ENCODE measurements around the gene ATP2B1.

ATP2B1 gene

DNA sequence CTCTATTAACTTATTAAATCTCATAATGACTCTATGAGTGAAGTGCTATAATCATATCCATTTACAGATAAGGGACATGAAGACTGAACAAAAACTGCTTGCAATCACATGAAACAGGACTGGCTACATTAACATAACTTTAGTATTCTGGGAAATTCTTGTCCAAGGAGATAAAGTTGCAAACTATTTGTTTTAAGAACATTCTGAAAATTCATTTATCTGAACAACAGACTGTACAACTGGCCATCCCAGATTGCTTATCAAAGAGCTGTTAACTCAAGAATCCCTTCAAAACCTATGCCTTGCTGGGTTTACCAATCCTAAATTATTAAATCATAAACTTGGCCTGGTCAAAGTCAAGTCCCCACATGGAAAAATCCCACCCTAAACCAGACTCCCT lies 143.6 kb downstream of the ATP2B1 start:
- H3K4me1 Mint-ChIP-seq (ENCODE audit: low read depth) = peaks cover 6% of the 10 kb centered on the region
- H3K36me3 Mint-ChIP-seq (ENCODE audit: low read depth) = no peaks in the 10 kb centered on the region
- H3K27me3 Mint-ChIP-seq = no peaks in the 10 kb centered on the region
- H3K27ac Mint-ChIP-seq = no peak overlapping the region
- no peaks in the 10 kb centered on the region for H3K9me3 Mint-ChIP-seq
- intact Hi-C loops (cut with micrococcal nuclease) = no loop called here
- no peak overlapping the region for H3K4me3 Mint-ChIP-seq

DNA sequence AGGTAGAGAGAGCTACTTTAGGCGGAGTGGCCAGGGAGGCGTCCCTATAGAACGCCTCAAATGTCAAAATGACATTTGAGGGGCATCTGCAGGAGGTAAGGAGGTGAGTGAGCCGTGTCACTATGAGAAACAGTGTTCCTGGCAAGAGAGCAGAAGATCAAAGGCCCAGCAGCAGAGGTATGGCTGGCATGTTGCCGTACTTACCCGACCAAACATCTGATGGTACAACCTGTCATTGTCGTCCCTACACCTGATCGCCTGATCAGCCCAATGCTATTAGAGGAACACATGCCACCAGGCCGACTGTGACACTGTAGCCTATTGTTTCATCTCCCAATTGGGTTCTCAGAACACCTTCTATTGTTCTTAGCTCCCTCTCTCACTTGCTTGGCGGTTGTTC lies 148.9 kb downstream of the ATP2B1 start:
- Mint-ChIP-seq H3K27me3 (no peaks in the 10 kb centered on the region), H3K4me1 (ENCODE audit: low read depth) (no peaks in the 10 kb centered on the region), H3K36me3 (ENCODE audit: low read depth) (no peaks in the 10 kb centered on the region), H3K9me3 (no peaks in the 10 kb centered on the region), H3K27ac (no peak overlapping the region), H3K4me3 (no peak overlapping the region)
- intact Hi-C loops (cut with micrococcal nuclease) = no loop called here

DNA sequence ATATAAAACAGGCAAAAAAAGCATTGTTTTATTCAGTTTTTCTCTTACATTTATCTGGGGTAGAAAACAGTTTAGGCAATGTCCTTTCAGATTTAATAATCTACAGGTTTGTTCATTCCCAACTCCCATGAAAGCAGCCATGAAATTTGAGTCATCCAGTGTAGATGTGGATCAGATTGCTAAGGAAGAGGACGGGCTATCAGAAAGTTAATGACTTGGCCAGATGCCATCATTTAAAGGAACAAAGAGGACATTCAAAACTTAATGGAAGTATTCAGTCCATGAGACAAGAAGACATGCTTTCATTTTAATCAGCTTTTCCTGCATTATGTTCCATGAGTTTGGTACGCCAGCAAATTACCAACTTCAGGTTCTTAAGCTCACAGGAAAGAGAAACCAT lies 151.7 kb downstream of the ATP2B1 start:
- H3K9me3 Mint-ChIP-seq = no peaks in the 10 kb centered on the region
- H3K36me3 Mint-ChIP-seq (ENCODE audit: low read depth) = no peaks in the 10 kb centered on the region
- intact Hi-C loops (cut with micrococcal nuclease) = no loop called here
- H3K27ac Mint-ChIP-seq = no peak overlapping the region
- no peaks in the 10 kb centered on the region for H3K27me3 Mint-ChIP-seq
- peaks cover under 1% of the 10 kb centered on the region for H3K4me1 Mint-ChIP-seq (ENCODE audit: low read depth)
- no peak overlapping the region for H3K4me3 Mint-ChIP-seq

DNA sequence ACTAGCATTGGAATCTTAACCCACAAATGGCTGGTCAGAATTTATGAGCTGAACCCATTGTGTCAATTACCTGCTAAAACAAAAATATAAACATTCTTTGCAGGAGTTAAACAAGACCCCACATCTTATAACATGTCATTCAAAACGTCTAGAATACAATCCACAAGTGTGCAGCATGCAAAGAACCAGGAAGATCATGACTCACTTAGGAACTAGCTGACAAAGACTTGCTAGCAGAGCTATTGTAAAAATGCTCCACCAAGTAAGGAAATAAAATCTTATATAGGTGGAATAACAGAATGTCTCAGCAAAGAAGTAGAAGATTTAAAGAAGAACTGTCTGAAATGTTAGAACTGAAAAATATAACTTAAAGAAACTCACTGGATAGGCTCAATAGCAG lies 156.3 kb downstream of the ATP2B1 start:
- H3K27ac Mint-ChIP-seq = no peak overlapping the region
- H3K4me1 Mint-ChIP-seq (ENCODE audit: low read depth) = peaks cover 5% of the 10 kb centered on the region
- no peak overlapping the region for H3K4me3 Mint-ChIP-seq
- intact Hi-C loops (cut with micrococcal nuclease) = no loop called here
- H3K36me3 Mint-ChIP-seq (ENCODE audit: low read depth) = no peaks in the 10 kb centered on the region
- H3K9me3 Mint-ChIP-seq = no peaks in the 10 kb centered on the region
- H3K27me3 Mint-ChIP-seq = no peaks in the 10 kb centered on the region

- H3K4me1 Mint-ChIP-seq (ENCODE audit: low read depth) = peaks cover 10% of the 10 kb centered on the region
- H3K27me3 Mint-ChIP-seq = no peaks in the 10 kb centered on the region
- intact Hi-C loops (cut with micrococcal nuclease) = no loop called here
- H3K36me3 Mint-ChIP-seq (ENCODE audit: low read depth) = no peaks in the 10 kb centered on the region
- H3K4me3 Mint-ChIP-seq = no peak overlapping the region
- H3K9me3 Mint-ChIP-seq = no peaks in the 10 kb centered on the region
- no peak overlapping the region for H3K27ac Mint-ChIP-seq
Observed at GRCh38 chr12:89551747-89552146, 156.9 kb downstream of the ATP2B1 start.

DNA sequence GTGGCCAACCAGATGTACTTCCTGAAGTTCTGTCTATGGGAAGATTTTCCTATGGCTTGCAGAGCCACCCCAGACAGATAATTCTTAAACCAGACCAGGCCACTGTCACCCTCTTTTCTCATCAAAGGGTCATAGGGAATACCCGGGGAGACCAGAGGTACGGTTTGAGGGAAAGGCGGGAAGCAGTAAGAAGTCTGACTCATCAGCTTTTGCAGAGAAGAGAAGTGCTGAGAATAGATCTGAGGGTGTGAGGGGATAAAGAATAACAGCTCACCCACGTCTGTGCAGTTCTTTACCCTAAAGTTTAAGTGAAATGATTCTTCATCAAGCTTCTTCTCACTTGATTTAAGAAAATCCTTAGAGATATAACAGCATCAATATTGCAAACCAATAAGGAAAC lies 161.5 kb downstream of the ATP2B1 start:
- Mint-ChIP-seq H3K27me3 (peaks cover 1% of the 10 kb centered on the region), H3K9me3 (no peaks in the 10 kb centered on the region), H3K4me3 (no peak overlapping the region), H3K4me1 (ENCODE audit: low read depth) (peaks cover 25% of the 10 kb centered on the region), H3K36me3 (ENCODE audit: low read depth) (no peaks in the 10 kb centered on the region), H3K27ac (no peak overlapping the region)
- intact Hi-C loops (cut with micrococcal nuclease) = no loop called here

GRCh38 chr12:89546151-89546550 lies 162.5 kb downstream of the ATP2B1 start:
- no peaks in the 10 kb centered on the region for H3K36me3 Mint-ChIP-seq (ENCODE audit: low read depth)
- intact Hi-C loops (cut with micrococcal nuclease) = no loop called here
- no peak overlapping the region for H3K27ac Mint-ChIP-seq
- H3K9me3 Mint-ChIP-seq = no peaks in the 10 kb centered on the region
- H3K4me3 Mint-ChIP-seq = no peak overlapping the region
- peaks cover 23% of the 10 kb centered on the region for H3K4me1 Mint-ChIP-seq (ENCODE audit: low read depth)
- peaks cover 1% of the 10 kb centered on the region for H3K27me3 Mint-ChIP-seq

DNA sequence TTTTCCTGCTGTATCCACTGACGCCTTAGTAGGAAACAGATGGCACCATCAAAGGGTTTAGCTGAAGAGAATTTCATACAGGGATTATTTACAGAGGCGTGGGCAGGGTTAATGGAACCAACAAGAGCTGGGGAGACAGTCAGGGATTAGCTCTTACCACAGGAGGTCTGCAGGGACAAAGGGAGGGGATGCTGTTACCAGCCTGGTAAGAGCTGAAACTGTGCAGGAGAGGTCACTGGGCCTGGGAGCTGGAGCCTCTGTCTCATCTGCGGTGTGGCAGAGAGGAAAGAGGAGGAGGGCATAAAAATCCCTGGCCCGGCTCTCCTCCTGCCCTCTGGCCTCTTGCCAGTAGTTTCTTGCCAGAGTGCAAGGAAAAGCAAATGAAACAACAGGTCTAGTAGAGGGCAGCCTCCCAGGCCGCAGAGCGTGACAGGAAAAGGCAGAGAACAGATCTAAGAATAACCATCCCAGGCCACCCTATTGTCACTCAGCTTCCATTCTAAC lies 163.9 kb downstream of the ATP2B1 start:
- H3K9me3 Mint-ChIP-seq = no peaks in the 10 kb centered on the region
- intact Hi-C loops (cut with micrococcal nuclease) = loop anchor here (2.0 to 5.0 kb wide), 2 partner anchors 1308 to 1396 kb away; no protein-coding TSS in a partner anchor
- peaks cover 1% of the 10 kb centered on the region for H3K27me3 Mint-ChIP-seq
- H3K4me1 Mint-ChIP-seq (ENCODE audit: low read depth) = peaks cover 26% of the 10 kb centered on the region
- H3K27ac Mint-ChIP-seq = peak overlapping the region; percentile 7
- no peaks in the 10 kb centered on the region for H3K36me3 Mint-ChIP-seq (ENCODE audit: low read depth)
- no peak overlapping the region for H3K4me3 Mint-ChIP-seq

GRCh38 chr12:89544022-89544421 lies 164.6 kb downstream of the ATP2B1 start:
- H3K27me3 Mint-ChIP-seq = peaks cover 1% of the 10 kb centered on the region
- H3K9me3 Mint-ChIP-seq = no peaks in the 10 kb centered on the region

GRCh38 chr12:89542912-89543592 lies 165.6 kb downstream of the ATP2B1 start:
- H3K4me3 Mint-ChIP-seq = no peak overlapping the region
- no peaks in the 10 kb centered on the region for H3K36me3 Mint-ChIP-seq (ENCODE audit: low read depth)
- intact Hi-C loops (cut with micrococcal nuclease) = loop anchor here (5.0 kb wide), 1 partner anchor 1309 kb away; no protein-coding TSS in a partner anchor
- no peaks in the 10 kb centered on the region for H3K9me3 Mint-ChIP-seq
- H3K4me1 Mint-ChIP-seq (ENCODE audit: low read depth) = peaks cover 30% of the 10 kb centered on the region
- H3K27ac Mint-ChIP-seq = peak overlapping the region; percentile 4
- H3K27me3 Mint-ChIP-seq = peaks cover 1% of the 10 kb centered on the region

More at GRCh38 chr12:89544022-89544421, 164.6 kb downstream of the ATP2B1 start:
- Mint-ChIP-seq H3K36me3 (ENCODE audit: low read depth) (no peaks in the 10 kb centered on the region), H3K4me3 (no peak overlapping the region), H3K27ac (no peak overlapping the region), H3K4me1 (ENCODE audit: low read depth) (peaks cover 30% of the 10 kb centered on the region)
- intact Hi-C loops (cut with micrococcal nuclease) = loop anchor here (2.0 to 5.0 kb wide), 2 partner anchors 1308 to 1397 kb away; no protein-coding TSS in a partner anchor

GRCh38 chr12:89542236-89542635 lies 166.4 kb downstream of the ATP2B1 start:
- H3K4me1 Mint-ChIP-seq (ENCODE audit: low read depth) = peaks cover 30% of the 10 kb centered on the region
- intact Hi-C loops (cut with micrococcal nuclease) = loop anchor here (5.0 kb wide), 1 partner anchor 1310 kb away; no protein-coding TSS in a partner anchor
- peak overlapping the region; percentile 4 for H3K27ac Mint-ChIP-seq

DNA sequence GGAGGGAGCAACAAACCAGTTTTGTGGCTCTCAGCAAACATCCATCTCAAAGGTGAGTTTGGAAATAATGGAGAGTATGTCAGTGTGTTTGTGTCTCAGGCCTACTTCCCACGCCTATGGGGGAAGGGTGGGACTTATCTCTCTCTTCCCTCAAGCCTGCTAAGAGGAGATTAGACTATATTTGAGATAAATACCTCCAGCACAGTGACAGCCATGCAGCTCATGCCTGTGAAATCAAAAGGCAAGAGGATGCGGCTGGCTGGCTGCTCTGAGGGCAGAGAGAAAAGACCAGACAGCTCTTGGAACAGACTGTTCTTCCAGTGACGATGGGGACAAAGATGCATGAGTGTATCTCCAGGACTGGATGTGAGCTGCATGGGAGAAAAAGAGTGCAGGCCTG lies 168.1 kb downstream of the ATP2B1 start:
- H3K36me3 Mint-ChIP-seq (ENCODE audit: low read depth) = no peaks in the 10 kb centered on the region
- H3K27ac Mint-ChIP-seq = no peak overlapping the region
- H3K27me3 Mint-ChIP-seq = peaks cover 1% of the 10 kb centered on the region
- no peaks in the 10 kb centered on the region for H3K9me3 Mint-ChIP-seq
- intact Hi-C loops (cut with micrococcal nuclease) = loop anchor here (5.0 kb wide), 1 partner anchor 1312 kb away; no protein-coding TSS in a partner anchor
- H3K4me1 Mint-ChIP-seq (ENCODE audit: low read depth) = peaks cover 26% of the 10 kb centered on the region
- H3K4me3 Mint-ChIP-seq = no peak overlapping the region

More at GRCh38 chr12:89542236-89542635, 166.4 kb downstream of the ATP2B1 start:
- Mint-ChIP-seq H3K4me3 (no peak overlapping the region), H3K27me3 (peaks cover 1% of the 10 kb centered on the region), H3K36me3 (ENCODE audit: low read depth) (no peaks in the 10 kb centered on the region), H3K9me3 (no peaks in the 10 kb centered on the region)

- Mint-ChIP-seq H3K27ac (no peak overlapping the region), H3K4me1 (ENCODE audit: low read depth) (peaks cover 22% of the 10 kb centered on the region), H3K27me3 (peaks cover under 1% of the 10 kb centered on the region), H3K4me3 (no peak overlapping the region), H3K36me3 (ENCODE audit: low read depth) (no peaks in the 10 kb centered on the region), H3K9me3 (no peaks in the 10 kb centered on the region)
- intact Hi-C loops (cut with micrococcal nuclease) = loop anchor here (5.0 kb wide), 1 partner anchor 1313 kb away; no protein-coding TSS in a partner anchor
Observed at GRCh38 chr12:89539426-89540223, 169.0 kb downstream of the ATP2B1 start.

GRCh38 chr12:89538897-89539296 lies 169.7 kb downstream of the ATP2B1 start:
- no peaks in the 10 kb centered on the region for H3K9me3 Mint-ChIP-seq
- H3K27ac Mint-ChIP-seq = no peak overlapping the region
- no peak overlapping the region for H3K4me3 Mint-ChIP-seq
- H3K4me1 Mint-ChIP-seq (ENCODE audit: low read depth) = peaks cover 19% of the 10 kb centered on the region
- no peaks in the 10 kb centered on the region for H3K36me3 Mint-ChIP-seq (ENCODE audit: low read depth)
- no peaks in the 10 kb centered on the region for H3K27me3 Mint-ChIP-seq
- intact Hi-C loops (cut with micrococcal nuclease) = no loop called here
